Skeletal muscle tissue (tissue), 4 donors: Measurements from ENCODE around the gene AKAP6. TPM values are rescaled to one million over a fixed set of nuclear protein-coding genes. Genes with fewer than 3 reads are reported as not detected.

Source experiments
- H3K27ac ChIP-seq: one replicate; pipeline ENCODE4 v1.7.0; 2013; ENCODE audit warnings: mild to moderate bottlenecking, low read depth, low read length, inconsistent platforms
- H3K27me3 ChIP-seq, 3 donors: one replicate each; pipeline ENCODE4 v1.7.0; 2013; ENCODE audit warnings: low read length in 3 of 3; ENCODE audit not compliant: control insufficient read depth in 3 of 3, insufficient read depth in 3 of 3
- H3K36me3 ChIP-seq, 3 donors: one replicate each; pipeline ENCODE4 v1.7.0; 2013; ENCODE audit warnings: low read length in 3 of 3; ENCODE audit not compliant: control insufficient read depth in 3 of 3, insufficient read depth in 3 of 3
- H3K4me1 ChIP-seq, 3 donors: one replicate each; pipeline ENCODE4 v1.7.0; 2013; ENCODE audit warnings: low read length in 3 of 3, mild to moderate bottlenecking in 3 of 3; ENCODE audit not compliant: control insufficient read depth in 3 of 3, insufficient read depth in 3 of 3
- H3K4me3 ChIP-seq, 3 donors: one replicate each; pipeline ENCODE4 v1.7.0; 2013; ENCODE audit warnings: low read length in 3 of 3
- H3K9ac ChIP-seq, 3 donors: one replicate each; pipeline ENCODE4 v1.7.0; 2013; ENCODE audit warnings: low read length in 3 of 3, mild to moderate bottlenecking in 3 of 3, moderate library complexity in 2 of 3, low read depth in 1 of 3
- H3K9me3 ChIP-seq, 3 donors: one replicate each; pipeline ENCODE4 v1.7.0; 2013; ENCODE audit warnings: low read length in 3 of 3; ENCODE audit not compliant: control insufficient read depth in 3 of 3
- total RNA-seq: library from RNA; depleted of rRNA; stranded (reverse); fragments of >200 nt; gene quantifications from one replicate; pipeline ENCODE4 v1.2.3, GENCODE V29; 2014
- donor health status: Osteomylitis.

Gene AKAP6
- total RNA-seq, 1 donor from 2014 or later, result 102 TPM

GRCh38 chr14:32400480-32400879 lies 71.4 kb downstream of the AKAP6 start:
- H3K27ac ChIP-seq, result no peak overlapping the region
- H3K9ac ChIP-seq, result no peak overlapping the region
- no peaks in the 10 kb centered on the region for H3K36me3 ChIP-seq
- H3K27me3 ChIP-seq, result no peaks in the 10 kb centered on the region
- no peak overlapping the region for H3K4me3 ChIP-seq
- H3K4me1 ChIP-seq, result peaks cover 0 to 5% (median 0%) of the 10 kb centered on the region in 3 donors
- no peaks in the 10 kb centered on the region for H3K9me3 ChIP-seq

DNA sequence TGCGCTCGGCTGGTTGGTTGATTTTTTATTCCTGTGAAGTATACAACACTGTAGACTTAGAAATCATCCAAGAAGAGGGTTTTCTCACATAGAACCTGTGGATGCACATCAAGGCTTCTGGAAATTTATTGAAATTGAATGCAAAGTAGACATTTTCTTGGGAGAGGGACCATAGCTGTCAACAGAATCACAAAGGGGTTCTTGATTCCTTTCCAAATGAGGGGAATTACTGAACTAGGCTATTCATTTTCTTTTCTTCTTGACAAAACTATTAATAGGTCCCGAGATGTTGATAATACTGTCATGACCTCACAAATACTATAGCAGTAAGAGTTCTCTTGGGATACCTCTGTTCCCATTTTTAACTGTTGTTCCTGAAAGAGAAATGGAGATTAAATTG lies 73.9 kb downstream of the AKAP6 start:
- Histone ChIP-seq H3K4me1 (peaks cover 0 to 5% (median 0%) of the 10 kb centered on the region in 3 donors), H3K4me3 (no peak overlapping the region), H3K27me3 (no peaks in the 10 kb centered on the region), H3K36me3 (no peaks in the 10 kb centered on the region), H3K9me3 (no peaks in the 10 kb centered on the region), H3K27ac (no peak overlapping the region), H3K9ac (no peak overlapping the region)

- Histone ChIP-seq H3K36me3 (no peaks in the 10 kb centered on the region), H3K4me3 (no peak overlapping the region), H3K9ac (no peak overlapping the region), H3K27ac (no peak overlapping the region), H3K4me1 (peaks cover 0 to 5% (median 0%) of the 10 kb centered on the region in 3 donors), H3K27me3 (no peaks in the 10 kb centered on the region), H3K9me3 (no peaks in the 10 kb centered on the region)
These were observed 74.6 kb downstream of the AKAP6 start for GRCh38 chr14:32403688-32404087.

DNA sequence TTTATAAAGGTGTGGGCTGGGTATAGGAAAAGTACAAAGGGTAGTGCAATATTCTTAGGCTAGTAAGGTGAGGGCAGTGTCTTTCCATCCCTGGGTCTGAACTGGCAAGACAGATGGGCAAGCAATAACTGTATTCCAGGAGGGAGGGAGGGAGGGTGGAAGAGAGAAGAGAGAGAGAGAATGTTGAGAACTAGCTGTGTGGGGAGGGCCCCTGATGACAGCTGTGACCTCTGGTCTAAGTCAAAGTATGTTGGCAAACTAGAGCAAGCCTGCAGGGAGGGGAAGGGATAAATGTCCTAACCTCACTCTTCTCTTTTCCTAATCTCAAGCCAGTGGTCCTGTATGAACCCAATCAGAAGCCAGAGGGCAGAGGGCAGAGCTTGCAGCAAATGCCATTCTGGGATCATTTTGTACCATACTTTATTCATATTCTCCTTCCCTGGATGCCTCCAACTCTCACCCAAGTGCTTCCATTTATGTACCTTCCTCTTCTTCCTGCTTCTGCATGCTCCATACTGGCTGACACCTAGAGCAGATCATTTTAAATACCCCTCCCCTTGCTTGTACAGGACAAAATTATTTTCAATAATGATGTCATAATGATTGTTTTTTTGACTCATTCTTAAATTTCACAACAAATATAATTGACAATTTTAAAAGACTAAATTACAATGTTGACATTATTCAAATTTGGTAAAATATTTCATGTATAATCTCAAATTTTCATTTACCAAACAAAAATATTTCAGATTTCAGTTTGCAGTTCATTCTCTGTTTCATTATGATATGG lies 75.9 kb downstream of the AKAP6 start:
- no peak overlapping the region for H3K9ac ChIP-seq
- no peaks in the 10 kb centered on the region for H3K9me3 ChIP-seq
- no peak overlapping the region for H3K27ac ChIP-seq
- H3K4me1 ChIP-seq, result peaks cover 0 to 5% (median 0%) of the 10 kb centered on the region in 3 donors
- H3K27me3 ChIP-seq, result no peaks in the 10 kb centered on the region
- no peaks in the 10 kb centered on the region for H3K36me3 ChIP-seq
- H3K4me3 ChIP-seq, result no peak overlapping the region

GRCh38 chr14:32405856-32406255 lies 76.8 kb downstream of the AKAP6 start:
- Histone ChIP-seq H3K4me1 (peaks cover 0 to 5% (median 0%) of the 10 kb centered on the region in 3 donors), H3K9me3 (no peaks in the 10 kb centered on the region), H3K4me3 (no peak overlapping the region), H3K36me3 (no peaks in the 10 kb centered on the region), H3K27me3 (no peaks in the 10 kb centered on the region), H3K9ac (no peak overlapping the region), H3K27ac (no peak overlapping the region)

DNA sequence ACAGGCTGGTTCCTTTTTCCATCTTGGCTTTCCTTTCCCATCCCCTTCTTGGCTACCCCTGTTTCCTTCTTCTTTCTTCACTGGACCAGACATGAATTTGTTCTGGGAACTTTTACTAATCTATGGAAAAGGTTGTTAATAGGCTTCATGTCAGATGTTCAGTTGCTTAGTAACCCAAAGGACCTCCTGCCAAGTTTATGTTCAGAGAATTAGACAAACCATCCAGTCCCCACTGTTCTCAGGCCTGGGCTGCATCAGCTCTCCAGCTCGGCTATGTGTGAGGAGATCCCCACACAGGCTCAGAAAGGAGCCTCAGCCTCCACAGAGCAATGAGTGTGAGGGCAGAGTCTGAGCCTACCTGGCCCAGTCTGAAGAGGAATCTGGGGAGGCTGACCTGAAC lies 78.0 kb downstream of the AKAP6 start:
- no peaks in the 10 kb centered on the region for H3K9me3 ChIP-seq
- H3K27ac ChIP-seq, result no peak overlapping the region
- H3K4me1 ChIP-seq, result peaks cover 0 to 5% (median 0%) of the 10 kb centered on the region in 3 donors
- no peaks in the 10 kb centered on the region for H3K36me3 ChIP-seq
- no peaks in the 10 kb centered on the region for H3K27me3 ChIP-seq
- H3K9ac ChIP-seq, result no peak overlapping the region
- no peak overlapping the region for H3K4me3 ChIP-seq

GRCh38 chr14:32408018-32408417 lies 78.9 kb downstream of the AKAP6 start:
- no peaks in the 10 kb centered on the region for H3K27me3 ChIP-seq
- H3K27ac ChIP-seq, result no peak overlapping the region
- peaks cover 0 to 5% (median 0%) of the 10 kb centered on the region in 3 donors for H3K4me1 ChIP-seq
- H3K9me3 ChIP-seq, result no peaks in the 10 kb centered on the region
- H3K4me3 ChIP-seq, result no peak overlapping the region
- H3K9ac ChIP-seq, result no peak overlapping the region
- H3K36me3 ChIP-seq, result no peaks in the 10 kb centered on the region

- Histone ChIP-seq H3K27ac (no peak overlapping the region), H3K9me3 (no peaks in the 10 kb centered on the region), H3K36me3 (no peaks in the 10 kb centered on the region), H3K9ac (no peak overlapping the region), H3K4me3 (no peak overlapping the region), H3K27me3 (no peaks in the 10 kb centered on the region), H3K4me1 (peaks cover 0 to 4% (median 0%) of the 10 kb centered on the region in 3 donors)
These were observed 83.0 kb downstream of the AKAP6 start for GRCh38 chr14:32412103-32412502.

- Histone ChIP-seq H3K27me3 (no peaks in the 10 kb centered on the region), H3K36me3 (no peaks in the 10 kb centered on the region), H3K4me3 (no peak overlapping the region), H3K27ac (no peak overlapping the region), H3K9ac (no peak overlapping the region), H3K4me1 (peaks cover 0 to 4% (median 0%) of the 10 kb centered on the region in 3 donors), H3K9me3 (no peaks in the 10 kb centered on the region)
These were observed 83.4 kb downstream of the AKAP6 start for GRCh38 chr14:32412532-32412931.

DNA sequence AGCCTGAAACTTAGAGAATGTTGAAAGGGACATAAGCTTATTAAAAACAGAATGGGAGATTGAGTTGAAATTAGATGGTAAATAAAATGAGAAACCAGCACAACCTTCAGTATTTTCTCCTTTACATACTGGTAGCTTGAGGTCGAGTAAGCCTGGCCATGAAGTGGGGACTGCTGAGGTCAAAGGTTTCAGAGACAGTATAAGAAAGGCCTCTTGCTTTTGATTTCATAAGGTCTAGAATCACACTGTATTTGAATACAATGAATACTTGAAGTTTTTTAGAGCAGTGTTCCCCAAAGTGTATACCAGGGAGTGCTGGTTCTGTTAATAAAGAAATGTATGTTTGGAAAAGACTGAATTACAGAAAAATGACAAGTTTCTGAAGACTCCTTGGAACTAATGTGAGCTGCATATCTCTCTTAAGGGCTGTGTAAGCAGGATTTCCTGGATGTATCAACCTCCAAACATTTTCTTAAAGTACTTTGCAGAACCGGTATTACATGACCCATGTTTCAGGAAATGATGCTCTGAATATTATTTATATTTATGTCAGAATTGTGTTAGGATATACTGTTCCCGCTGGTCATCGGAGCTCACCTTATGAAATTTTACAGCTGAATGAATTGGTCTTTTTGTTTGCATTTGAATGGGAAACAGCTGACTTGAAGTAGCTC lies 85.0 kb downstream of the AKAP6 start:
- Histone ChIP-seq H3K9me3 (no peaks in the 10 kb centered on the region), H3K36me3 (no peaks in the 10 kb centered on the region), H3K4me1 (peaks cover 0 to 9% (median 0%) of the 10 kb centered on the region in 3 donors), H3K4me3 (no peak overlapping the region), H3K27me3 (no peaks in the 10 kb centered on the region), H3K9ac (no peak overlapping the region), H3K27ac (no peak overlapping the region)
